Nucleus accumbens (tissue), 56 donors: ENCODE results near the gene DNAI1.
"Not testable (repeated sequence)": the region's sequence is repeated elsewhere in the genome, so short reads cannot be mapped to it uniquely, and the experiment has no call there.

Experiments used
- DNase-seq, 56 donors: peaks; one replicate each; lab custom pipeline; 2025; lab: John Stamatoyannopoulos, UW

The DNAI1 gene

GRCh38 chr9:34458013-34458958, at the start of gene DNAI1, which contains the start of gene FAM219A:
DNAI1 (plus strand) TSS chr9:34458805; CDS start chr9:34459006, 201 bp downstream.
FAM219A (minus strand) TSS chr9:34458570; CDS start chr9:34458263, 307 bp downstream.
- peak; percentile 73 to 100 (median 99) for DNase-seq

DNA sequence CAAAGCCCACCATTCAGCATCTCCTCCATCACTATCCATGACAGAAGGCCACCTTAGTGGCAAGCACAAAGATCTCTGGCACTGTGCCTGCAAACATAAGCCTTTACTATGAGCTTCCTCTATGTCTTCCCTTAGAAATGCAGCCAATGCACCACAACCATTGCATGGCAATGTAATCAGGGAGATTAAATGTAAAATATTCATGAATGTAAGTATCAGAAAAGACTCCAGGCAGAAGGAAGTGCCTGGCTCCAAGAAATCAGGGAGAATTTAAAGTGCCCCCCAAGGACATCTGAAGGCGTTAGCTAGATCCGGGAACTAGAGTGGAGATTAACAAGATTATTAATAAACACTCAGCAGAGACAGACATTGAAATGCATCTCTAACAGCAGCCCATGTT, 49.5 kb upstream of the DNAI1 start:
- DNase-seq, result no peak

DNA sequence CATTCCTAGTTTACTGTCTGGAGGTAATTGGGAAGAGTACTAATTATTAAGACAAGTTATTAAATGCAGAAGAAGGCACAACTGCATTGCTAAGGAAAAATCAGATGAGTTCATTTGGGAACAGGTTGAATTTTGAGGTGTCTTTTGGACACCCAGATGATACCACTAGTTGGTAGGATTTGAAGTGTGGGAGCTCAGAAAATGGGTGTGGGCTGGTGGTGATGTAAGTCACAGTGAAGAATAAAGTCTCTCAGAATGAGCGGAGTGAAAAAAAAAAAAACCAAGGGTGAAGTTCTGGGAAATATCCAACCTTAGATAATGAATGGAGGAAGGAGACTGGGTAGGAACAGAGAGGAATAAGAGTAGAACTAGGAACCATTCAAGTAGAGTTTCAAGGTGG, 46.3 kb upstream of the DNAI1 start:
- DNase-seq, result peak in 3 of 56 donors; percentile 16 to 18 (median 16)

GRCh38 chr9:34413231-34413852, 45.3 kb upstream of the DNAI1 start:
- peak in 23 of 56 donors; percentile 6 to 56 (median 24) for DNase-seq

DNA sequence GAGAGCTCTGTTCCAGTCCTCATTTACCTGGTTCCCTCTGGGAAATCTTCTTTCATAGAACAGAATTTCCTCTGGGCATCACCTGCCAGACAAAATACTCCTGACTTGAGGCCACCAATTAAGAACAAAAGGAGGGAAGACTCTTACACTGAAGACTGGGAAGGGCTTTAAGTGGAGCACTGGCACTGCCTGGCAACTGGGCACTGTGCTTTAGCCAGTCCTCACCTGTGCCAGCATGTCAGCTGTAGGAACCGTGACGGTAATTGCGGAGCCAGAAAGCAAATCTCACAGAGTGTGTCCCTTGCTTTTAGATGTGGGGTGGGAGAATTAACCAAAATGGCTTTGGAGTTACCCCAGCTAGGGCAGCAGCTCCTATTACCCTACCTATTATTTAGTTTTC, 40.9 kb upstream of the DNAI1 start:
- no peak for DNase-seq

GRCh38 chr9:34419716-34420504, 38.7 kb upstream of the DNAI1 start:
- DNase-seq, result no peak

DNA sequence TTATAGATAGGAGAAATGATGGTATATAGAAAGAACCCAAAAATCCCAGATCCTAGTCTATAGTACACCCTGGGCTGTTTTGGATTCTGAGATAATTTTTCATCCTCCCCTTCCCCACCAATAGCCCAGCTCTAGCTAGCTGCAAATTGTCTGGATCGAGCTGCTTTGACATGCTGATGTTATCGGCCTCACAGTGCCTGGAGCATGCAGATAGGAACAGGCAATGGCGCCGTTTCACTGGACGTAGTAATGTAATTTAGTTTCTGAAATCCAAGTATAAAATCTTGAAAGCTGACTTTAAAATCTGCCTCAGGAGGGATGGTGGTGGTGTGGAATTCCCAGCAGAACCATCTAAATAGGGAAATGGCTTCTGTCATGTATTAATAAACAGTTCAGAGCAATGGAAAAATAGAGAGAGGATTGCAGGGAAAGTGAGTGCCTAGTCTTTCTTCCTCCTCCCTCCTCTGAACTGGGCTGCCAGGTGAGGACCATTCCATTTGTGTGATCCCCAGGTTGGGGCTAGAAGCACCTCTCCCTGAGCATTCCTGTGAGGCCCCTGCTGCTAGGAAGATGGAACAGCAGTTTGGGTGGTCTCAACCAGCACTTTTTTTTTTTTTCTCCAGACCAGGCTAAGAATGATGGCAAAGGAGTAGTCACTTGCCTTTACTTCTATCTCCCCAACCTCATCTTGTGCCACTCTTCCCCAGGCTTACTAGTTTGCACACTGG, 32.1 kb upstream of the DNAI1 start:
- DNase-seq, result no peak

GRCh38 chr9:34428325-34428958, 30.2 kb upstream of the DNAI1 start:
- peak in 4 of 56 donors; percentile 9 to 25 (median 11) for DNase-seq

DNA sequence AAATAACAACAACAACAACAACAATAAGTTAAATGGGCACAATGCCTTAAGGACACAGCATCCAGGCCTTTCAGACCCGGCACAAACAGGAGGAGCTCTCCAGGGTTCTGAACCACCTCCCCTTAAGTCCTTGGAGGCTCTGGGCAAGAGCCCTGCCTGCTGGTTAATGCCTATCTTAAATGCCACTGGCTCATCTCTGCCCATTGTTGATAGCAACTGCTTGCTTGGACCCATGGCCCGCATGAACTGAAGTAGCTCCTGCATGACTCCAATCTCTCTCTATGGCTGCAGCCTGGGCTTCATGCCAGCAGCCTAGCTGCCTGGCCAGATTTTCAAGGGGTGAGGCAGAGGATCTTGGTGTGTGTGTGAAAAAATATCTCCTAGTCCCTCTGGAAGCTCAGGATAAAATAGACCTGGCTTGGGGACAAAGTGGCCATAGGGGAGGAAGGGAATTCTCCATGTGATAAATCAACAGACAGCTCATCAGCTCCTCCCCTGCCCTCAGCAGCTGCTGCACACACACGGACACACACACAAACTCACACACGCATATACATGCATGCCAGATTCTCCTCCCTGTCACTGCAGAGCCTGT, 27.7 kb upstream of the DNAI1 start:
- peak in 25 of 56 donors; percentile 1 to 64 (median 15) for DNase-seq

GRCh38 chr9:34431667-34432066, 26.9 kb upstream of the DNAI1 start:
- no peak for DNase-seq

DNA sequence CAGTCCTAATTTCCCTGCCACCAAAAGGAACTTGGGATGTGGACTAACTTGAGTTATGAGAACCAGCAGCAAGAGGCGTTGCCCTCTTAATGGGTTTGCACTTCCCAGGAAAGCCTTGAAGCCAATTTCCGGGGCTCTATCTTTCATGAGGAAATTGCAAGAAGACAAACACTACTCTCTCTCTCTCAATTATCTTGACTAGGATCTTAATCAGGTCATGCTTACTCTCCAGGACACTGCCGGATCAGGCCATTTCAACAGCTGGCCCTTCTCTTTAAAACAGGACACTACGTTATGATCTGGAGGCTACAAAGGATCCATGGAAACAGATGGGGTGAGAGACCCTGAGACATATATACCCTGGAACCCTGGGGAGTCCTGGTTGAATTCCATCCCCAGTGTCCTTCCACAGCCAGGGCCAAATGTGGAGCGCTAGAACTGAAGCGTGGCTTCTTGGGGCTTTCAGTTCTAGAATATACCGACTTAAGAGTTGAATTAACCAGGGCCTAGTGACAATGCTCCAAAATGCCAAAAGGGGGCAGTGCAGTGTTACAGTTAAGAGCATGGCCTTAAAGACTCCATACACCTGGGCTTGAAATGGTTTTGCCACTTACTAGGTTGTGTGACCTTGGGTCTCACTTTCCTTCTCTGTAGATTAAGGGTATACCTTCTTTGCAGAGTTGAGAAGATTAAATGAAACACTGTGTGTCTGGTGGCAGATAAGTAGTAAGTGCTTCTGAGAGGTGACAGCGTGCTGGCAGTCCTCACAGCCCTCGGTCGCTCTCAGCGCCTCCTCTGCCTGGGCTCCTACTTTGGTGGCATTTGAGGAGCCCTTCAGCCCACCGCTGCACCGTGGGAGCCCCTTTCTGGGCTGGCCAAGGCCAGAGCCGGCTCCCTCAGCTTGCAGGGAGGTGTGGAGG, 21.3 kb upstream of the DNAI1 start:
- DNase-seq, result peak in 28 of 56 donors; percentile 3 to 68 (median 18)

- DNase-seq, result not testable (repeated sequence)
These were observed 20.7 kb upstream of the DNAI1 start for GRCh38 chr9:34437926-34438307.

DNA sequence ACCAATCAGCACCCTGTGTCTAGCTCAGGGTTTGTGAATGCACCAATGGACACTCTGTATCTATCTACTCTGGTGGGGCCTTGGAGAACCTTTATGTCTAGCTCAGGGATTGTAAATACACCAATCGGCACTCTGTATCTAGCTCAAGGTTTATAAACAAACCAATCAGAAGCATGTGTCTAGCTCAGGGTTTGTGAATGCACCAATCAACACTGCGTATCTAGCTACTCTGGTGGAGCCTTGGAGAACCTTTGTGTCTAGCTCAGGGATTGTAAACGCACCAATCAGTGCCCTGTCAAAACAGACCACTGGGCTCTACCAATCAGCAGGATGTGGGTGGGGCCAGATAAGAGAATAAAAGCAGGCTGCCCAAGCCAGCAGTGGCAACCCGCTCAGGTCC, 20.1 kb upstream of the DNAI1 start:
- not testable (repeated sequence) for DNase-seq

DNA sequence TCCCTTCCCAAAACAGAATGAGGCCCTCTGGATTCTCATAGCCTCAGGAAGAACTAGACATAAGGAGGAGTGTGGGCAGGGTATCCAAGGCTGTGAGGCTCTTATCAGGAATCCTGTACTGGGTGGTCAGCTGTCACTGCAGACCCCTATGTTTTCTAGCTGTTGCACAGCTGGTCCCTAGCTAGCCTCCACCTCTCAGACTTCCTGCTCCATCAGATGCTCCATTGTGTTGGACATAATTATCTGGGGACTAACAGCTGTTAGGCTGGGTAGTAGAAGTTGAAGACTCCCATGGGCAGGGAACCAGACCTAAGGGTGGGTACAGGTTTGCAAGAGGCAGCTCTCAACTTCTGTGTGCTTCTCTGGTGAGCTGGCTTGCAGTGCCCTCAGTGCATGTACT, 18.6 kb upstream of the DNAI1 start:
- DNase-seq, result no peak

DNA sequence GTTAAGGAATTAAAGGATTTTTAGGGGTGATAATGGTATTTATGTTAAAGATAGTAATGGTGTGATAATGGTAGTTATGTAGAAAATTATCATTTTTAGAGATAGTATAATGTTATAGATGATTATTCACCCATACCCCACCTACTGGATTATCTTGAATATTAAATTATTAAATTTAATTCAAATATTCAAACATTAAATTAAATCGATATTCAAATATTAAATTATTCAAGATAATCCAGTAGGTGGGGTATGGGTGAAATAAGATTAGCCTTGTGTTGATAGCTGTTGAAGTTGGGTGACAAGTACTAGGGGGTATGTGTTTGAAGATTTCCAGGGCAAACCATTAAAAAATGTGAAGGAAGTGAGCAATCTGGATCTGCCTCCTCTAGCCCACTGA, 15.8 kb upstream of the DNAI1 start:
- no peak for DNase-seq

GRCh38 chr9:34443533-34443932, 15.1 kb upstream of the DNAI1 start:
- no peak for DNase-seq

GRCh38 chr9:34443976-34444375, 14.6 kb upstream of the DNAI1 start:
- DNase-seq, result no peak

GRCh38 chr9:34446468-34446891, 12.1 kb upstream of the DNAI1 start:
- no peak for DNase-seq
